HL-60 (cell line): ENCODE data around the gene AGAP1.

Experiments used
- DNase-seq, 2 experiments: peaks; one replicate each; pipeline ENCODE4 v3.0.0-alpha.2; 2010 to 2020; ENCODE audit warnings: low read depth in 1 of 2, low spot score in 1 of 2
- H3K27ac ChIP-seq: fragments of 250-450 bp; sonication (Bioruptor Pico); replicated peaks from 2 replicates; pipeline ENCODE4 v1.5.1; 2020; ENCODE audit warnings: mild to moderate bottlenecking, moderate library complexity
- H3K27me3 ChIP-seq: fragments of 250-450 bp; sonication (Bioruptor Pico); 2 replicates; pipeline ENCODE4 v1.5.1; 2021; ENCODE audit warnings: mild to moderate bottlenecking, moderate library complexity; ENCODE audit not compliant: insufficient read depth, poor library complexity, severe bottlenecking
- H3K4me3 ChIP-seq: replicated peaks from 2 replicates; pipeline ENCODE4 v1.5.1; 2011; ENCODE audit warnings: mild to moderate bottlenecking, control low read depth, low read length; ENCODE audit not compliant: insufficient read depth
- CTCF ChIP-seq: IDR thresholded peaks from one replicate; pipeline ENCODE4 v1.5.1; 2011; ENCODE audit warnings: low read length, control low read depth, inconsistent platforms; ENCODE audit not compliant: insufficient read depth
- GABPA ChIP-seq: IDR thresholded peaks from 2 replicates; pipeline ENCODE4 v1.6.1; 2012; ENCODE audit warnings: low read depth
- POLR2AphosphoS5 ChIP-seq: IDR thresholded peaks from 2 replicates; pipeline ENCODE4 v1.6.1; 2012; ENCODE audit warnings: low read depth
- REST ChIP-seq: IDR thresholded peaks from 2 replicates; pipeline ENCODE4 v1.6.1; 2012; ENCODE audit warnings: low read depth; ENCODE audit not compliant: insufficient replicate concordance
- SPI1 ChIP-seq: IDR thresholded peaks from 2 replicates; pipeline ENCODE4 v1.6.1; 2012; ENCODE audit warnings: low read depth, mild to moderate bottlenecking, borderline replicate concordance

The AGAP1 gene

GRCh38 chr2:235810846-235811245 lies 317.0 kb downstream of the AGAP1 start:
- H3K27me3 ChIP-seq = no peaks in the 10 kb centered on the region
- no peak overlapping the region for H3K4me3 ChIP-seq
- TF ChIP-seq GABPA = no peak
- no peak for TF ChIP-seq CTCF
- no peak for DNase-seq
- no peak overlapping the region for H3K27ac ChIP-seq

- no peak for DNase-seq
- TF ChIP-seq GABPA = no peak
- TF ChIP-seq REST = no peak
- TF ChIP-seq CTCF = no peak
- TF ChIP-seq SPI1 = no peak
- no peak for TF ChIP-seq POLR2AphosphoS5
- Histone ChIP-seq H3K27me3 (no peaks in the 10 kb centered on the region), H3K27ac (no peak overlapping the region), H3K4me3 (no peak overlapping the region)
Observed at GRCh38 chr2:235811446-235812184, 317.8 kb downstream of the AGAP1 start.

GRCh38 chr2:235812185-235812665 lies 318.4 kb downstream of the AGAP1 start:
- Histone ChIP-seq H3K4me3 (no peak overlapping the region), H3K27ac (no peak overlapping the region), H3K27me3 (no peaks in the 10 kb centered on the region)
- no peak for DNase-seq
- no peak for TF ChIP-seq GABPA
- TF ChIP-seq REST = no peak
- no peak for TF ChIP-seq CTCF

GRCh38 chr2:235813398-235813797 lies 319.6 kb downstream of the AGAP1 start:
- no peak for TF ChIP-seq POLR2AphosphoS5
- no peak for TF ChIP-seq SPI1
- TF ChIP-seq REST = no peak
- no peak for TF ChIP-seq GABPA
- no peak for TF ChIP-seq CTCF
- no peak overlapping the region for H3K27ac ChIP-seq
- no peak overlapping the region for H3K4me3 ChIP-seq
- no peaks in the 10 kb centered on the region for H3K27me3 ChIP-seq
- DNase-seq = no peak
